ENCODE results near the gene ADGRL1.

DNA sequence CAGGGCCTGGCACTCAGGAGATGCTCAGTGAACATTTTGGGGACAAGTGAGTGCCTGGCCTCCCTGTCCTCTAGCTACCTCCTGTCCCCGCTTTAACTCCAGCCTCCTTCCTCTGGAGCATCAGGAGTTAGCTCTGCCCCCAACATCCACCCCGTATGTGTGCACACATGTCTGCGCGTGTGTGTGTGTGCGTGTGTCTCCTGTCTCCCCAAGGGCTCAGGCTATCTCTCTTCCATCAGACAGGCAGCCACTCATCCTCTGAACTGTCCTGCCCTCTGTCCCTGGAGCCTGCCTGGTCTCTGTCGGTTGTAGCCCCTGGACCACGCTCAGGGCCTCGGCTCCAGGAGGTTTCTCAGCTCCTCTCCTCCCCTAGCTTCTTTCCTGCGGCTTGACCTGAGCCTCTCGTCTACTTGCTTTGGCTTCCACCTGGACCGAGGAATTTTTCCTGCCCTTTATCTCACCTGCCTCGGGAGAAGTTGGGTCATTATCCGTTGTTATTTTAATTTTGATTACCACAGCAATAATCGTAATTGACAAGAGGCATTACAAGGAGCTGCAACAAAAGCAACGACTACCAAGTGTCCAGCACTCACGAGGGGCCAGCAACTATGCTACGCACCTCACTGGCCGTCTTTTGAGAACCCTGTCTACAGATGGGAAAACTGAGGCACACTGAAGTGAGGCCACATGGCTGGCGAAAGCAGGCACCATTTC is 37.6 kb downstream of the ADGRL1 start:
- TF ChIP-seq SUZ12 (IDR thresholded peaks at IDR 0.05; ENCODE audit: extremely low read depth, insufficient read depth, insufficient read length) (no peak), ZNF274 (IDR thresholded peaks at IDR 0.05; ENCODE audit: low read depth, low read length) (no peak)

All from NT2/D1 (cell line).